ENCODE measurements around the gene EFCAB11.

GRCh38 chr14:89807151-89807550 is 147.4 kb downstream of the EFCAB11 start:
- TF ChIP-seq, protein P1, sequence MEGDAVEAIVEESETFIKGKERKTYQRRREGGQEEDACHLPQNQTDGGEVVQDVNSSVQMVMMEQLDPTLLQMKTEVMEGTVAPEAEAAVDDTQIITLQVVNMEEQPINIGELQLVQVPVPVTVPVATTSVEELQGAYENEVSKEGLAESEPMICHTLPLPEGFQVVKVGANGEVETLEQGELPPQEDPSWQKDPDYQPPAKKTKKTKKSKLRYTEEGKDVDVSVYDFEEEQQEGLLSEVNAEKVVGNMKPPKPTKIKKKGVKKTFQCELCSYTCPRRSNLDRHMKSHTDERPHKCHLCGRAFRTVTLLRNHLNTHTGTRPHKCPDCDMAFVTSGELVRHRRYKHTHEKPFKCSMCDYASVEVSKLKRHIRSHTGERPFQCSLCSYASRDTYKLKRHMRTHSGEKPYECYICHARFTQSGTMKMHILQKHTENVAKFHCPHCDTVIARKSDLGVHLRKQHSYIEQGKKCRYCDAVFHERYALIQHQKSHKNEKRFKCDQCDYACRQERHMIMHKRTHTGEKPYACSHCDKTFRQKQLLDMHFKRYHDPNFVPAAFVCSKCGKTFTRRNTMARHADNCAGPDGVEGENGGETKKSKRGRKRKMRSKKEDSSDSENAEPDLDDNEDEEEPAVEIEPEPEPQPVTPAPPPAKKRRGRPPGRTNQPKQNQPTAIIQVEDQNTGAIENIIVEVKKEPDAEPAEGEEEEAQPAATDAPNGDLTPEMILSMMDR (IDR thresholded peaks at IDR 0.05) = no peak
- TF ChIP-seq POLR2A (IDR thresholded peaks at IDR 0.05) (no peak), POLR2AphosphoS5 (IDR thresholded peaks at IDR 0.05) (no peak), EP300 (IDR thresholded peaks at IDR 0.05) (no peak)
